Measurements from ENCODE around the gene RYR1.

- no peak for TF ChIP-seq CTCF (IDR thresholded peaks at IDR 0.05; ENCODE audit: control extremely low read depth in 1 of 3, insufficient read depth in 1 of 3, low read depth in 1 of 3, low read length in 3 of 3)
- TF ChIP-seq SP1 (IDR thresholded peaks at IDR 0.05; ENCODE audit: low read depth, low read length) = no peak
- no peak for TF ChIP-seq TAF1 (IDR thresholded peaks at IDR 0.05; ENCODE audit: low read depth, low read length)
- no peak for TF ChIP-seq POLR2A (IDR thresholded peaks at IDR 0.05; ENCODE audit: control extremely low read depth in 1 of 2, low read depth in 2 of 2, low read length in 2 of 2)
- TF ChIP-seq CHD1 (IDR thresholded peaks at IDR 0.05; ENCODE audit: low read depth, low read length) = no peak
These were observed 136.0 kb downstream of the RYR1 start for GRCh38 chr19:38569368-38569983.
